KMS-11 (cell line): ENCODE results near the gene WDR48.
A peak's percentile ranks its signal among the peaks of the same experiment; 100 is the strongest.

Experiments
- H2AFZ ChIP-seq: fragments of 200-600 bp; sonication (generic); 2 replicates; pipeline ENCODE4 v1.6.1; 2016; ENCODE audit warnings: antibody characterized with exemption, mixed run types, low read depth
- H3K27ac ChIP-seq: fragments of 200-600 bp; sonication (generic); 2 replicates; pipeline ENCODE4 v1.6.1; 2016; ENCODE audit warnings: mild to moderate bottlenecking, mixed run types
- H3K27me3 ChIP-seq: fragments of 200-600 bp; sonication (generic); 2 replicates; pipeline ENCODE4 v1.6.1; 2017; ENCODE audit warnings: mild to moderate bottlenecking, low read depth, mixed run types, moderate library complexity; ENCODE audit not compliant: insufficient read depth
- H3K36me3 ChIP-seq: fragments of 200-600 bp; sonication (generic); 2 replicates; pipeline ENCODE4 v1.6.1; 2017; ENCODE audit warnings: mild to moderate bottlenecking, mixed run types; ENCODE audit not compliant: insufficient read depth
- H3K4me1 ChIP-seq: fragments of 200-600 bp; sonication (generic); 2 replicates; pipeline ENCODE4 v1.6.1; 2016; ENCODE audit warnings: mild to moderate bottlenecking, low read depth, mixed run types; ENCODE audit not compliant: poor library complexity, severe bottlenecking
- H3K4me2 ChIP-seq: fragments of 200-600 bp; sonication (generic); 2 replicates; pipeline ENCODE4 v1.7.0; 2016; ENCODE audit warnings: mild to moderate bottlenecking, mixed run types
- H3K4me3 ChIP-seq: fragments of 200-600 bp; sonication (generic); IDR thresholded peaks from 2 replicates; pipeline ENCODE4 v1.6.1; 2017; ENCODE audit warnings: low read depth, low read length, mixed read lengths; ENCODE audit not compliant: insufficient read depth
- H3K79me2 ChIP-seq: fragments of 200-600 bp; sonication (generic); 2 replicates; pipeline ENCODE4 v1.6.1; 2016; ENCODE audit warnings: low read depth, mixed run types; ENCODE audit not compliant: insufficient read depth
- H3K9ac ChIP-seq: fragments of 200-600 bp; sonication (generic); 2 replicates; pipeline ENCODE4 v1.6.1; 2016; ENCODE audit warnings: mild to moderate bottlenecking, mixed run types
- H4K20me1 ChIP-seq: fragments of 200-600 bp; sonication (generic); 2 replicates; pipeline ENCODE4 v1.6.1; 2016; ENCODE audit warnings: mild to moderate bottlenecking, mixed run types; ENCODE audit not compliant: insufficient read depth
- TF ChIP-seq, protein P1 (sequence below): fragments of 200-600 bp; sonication (generic); conservative IDR thresholded peaks from 2 replicates; pipeline ENCODE4 v1.6.1; 2017; ENCODE audit warnings: low read depth, mild to moderate bottlenecking, antibody characterized with exemption, low read length, moderate library complexity, mixed read lengths

Gene WDR48

DNA sequence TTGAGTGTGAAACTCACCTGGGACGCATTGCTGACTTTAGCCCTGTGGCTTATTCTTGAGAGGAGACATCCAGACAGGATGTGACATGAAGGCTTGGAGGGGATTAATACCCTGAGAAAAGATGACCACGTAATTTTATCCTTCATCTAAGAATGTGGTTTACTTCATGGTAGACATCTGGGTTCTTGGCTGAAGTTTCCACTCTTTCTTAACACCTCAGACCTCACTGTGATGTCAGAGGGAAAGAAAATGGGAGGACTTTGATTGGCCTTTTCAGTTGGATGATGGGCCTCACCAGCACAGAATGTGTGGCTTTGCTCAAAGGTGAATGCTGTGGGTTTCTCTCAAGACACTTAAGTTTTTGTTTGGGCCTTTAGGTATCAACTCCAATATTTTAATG is 39.1 kb downstream of the WDR48 start:
- Histone ChIP-seq H3K27me3 (no peaks in the 10 kb centered on the region), H3K36me3 (no peaks in the 10 kb centered on the region), H3K4me3 (no peak overlapping the region), H3K4me1 (peaks cover 32% of the 10 kb centered on the region), H3K4me2 (peak overlapping the region; percentile 51; the same call in 1 of the 2 replicates), H3K79me2 (no peaks in the 10 kb centered on the region), H2AFZ (no peak overlapping the region), H3K9ac (no peak overlapping the region), H3K27ac (peak overlapping the region; percentile 60), H4K20me1 (no peaks in the 10 kb centered on the region)
- TF ChIP-seq, protein P1, sequence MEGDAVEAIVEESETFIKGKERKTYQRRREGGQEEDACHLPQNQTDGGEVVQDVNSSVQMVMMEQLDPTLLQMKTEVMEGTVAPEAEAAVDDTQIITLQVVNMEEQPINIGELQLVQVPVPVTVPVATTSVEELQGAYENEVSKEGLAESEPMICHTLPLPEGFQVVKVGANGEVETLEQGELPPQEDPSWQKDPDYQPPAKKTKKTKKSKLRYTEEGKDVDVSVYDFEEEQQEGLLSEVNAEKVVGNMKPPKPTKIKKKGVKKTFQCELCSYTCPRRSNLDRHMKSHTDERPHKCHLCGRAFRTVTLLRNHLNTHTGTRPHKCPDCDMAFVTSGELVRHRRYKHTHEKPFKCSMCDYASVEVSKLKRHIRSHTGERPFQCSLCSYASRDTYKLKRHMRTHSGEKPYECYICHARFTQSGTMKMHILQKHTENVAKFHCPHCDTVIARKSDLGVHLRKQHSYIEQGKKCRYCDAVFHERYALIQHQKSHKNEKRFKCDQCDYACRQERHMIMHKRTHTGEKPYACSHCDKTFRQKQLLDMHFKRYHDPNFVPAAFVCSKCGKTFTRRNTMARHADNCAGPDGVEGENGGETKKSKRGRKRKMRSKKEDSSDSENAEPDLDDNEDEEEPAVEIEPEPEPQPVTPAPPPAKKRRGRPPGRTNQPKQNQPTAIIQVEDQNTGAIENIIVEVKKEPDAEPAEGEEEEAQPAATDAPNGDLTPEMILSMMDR, result no peak

DNA sequence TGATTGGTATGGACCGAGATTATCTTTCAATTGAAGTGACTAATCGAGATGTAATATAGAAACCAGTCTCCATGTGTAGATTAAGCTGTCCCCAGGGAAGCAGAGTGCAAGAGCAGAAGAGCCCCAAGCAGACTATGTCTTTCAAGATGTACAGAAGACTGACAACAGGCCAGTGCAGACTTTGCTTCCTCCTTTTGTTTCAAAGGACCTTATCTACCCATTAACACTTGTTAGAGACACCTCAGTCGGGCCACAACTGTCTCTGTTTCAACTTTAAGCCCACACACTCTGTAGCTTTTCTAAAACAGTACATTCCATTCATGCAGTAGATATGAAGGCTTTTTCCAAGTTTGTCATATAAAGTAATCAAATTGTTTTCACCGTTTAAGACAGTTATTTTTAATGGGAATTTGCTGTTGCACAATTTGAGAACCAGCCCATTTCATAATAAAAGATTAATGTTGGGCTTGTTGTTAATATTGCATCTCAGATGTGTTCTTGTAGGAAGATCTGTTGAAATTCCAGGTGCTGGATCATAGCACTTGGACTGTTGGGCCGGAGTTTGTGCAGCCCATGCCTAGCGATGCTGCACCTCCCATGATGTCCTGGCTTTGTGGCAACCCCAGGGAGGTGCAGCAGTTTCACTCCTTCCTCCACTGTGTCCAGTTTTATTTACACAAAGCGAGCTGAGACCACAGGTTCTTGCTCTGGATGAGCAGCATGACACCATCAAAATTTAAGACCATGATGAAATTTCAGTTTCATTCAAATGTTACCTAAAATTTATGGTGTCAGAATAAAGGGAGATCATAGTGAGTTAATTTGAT is 43.2 kb downstream of the WDR48 start:
- no peak overlapping the region for H3K4me3 ChIP-seq
- peaks cover 31% of the 10 kb centered on the region for H3K4me1 ChIP-seq
- H3K79me2 ChIP-seq, result no peaks in the 10 kb centered on the region
- H2AFZ ChIP-seq, result no peak overlapping the region
- H4K20me1 ChIP-seq, result no peaks in the 10 kb centered on the region
- no peaks in the 10 kb centered on the region for H3K36me3 ChIP-seq
- H3K27me3 ChIP-seq, result no peaks in the 10 kb centered on the region
- no peak overlapping the region for H3K9ac ChIP-seq
- H3K27ac ChIP-seq, result no peak overlapping the region
- TF ChIP-seq, protein P1, result no peak
- H3K4me2 ChIP-seq, result no peak overlapping the region

DNA sequence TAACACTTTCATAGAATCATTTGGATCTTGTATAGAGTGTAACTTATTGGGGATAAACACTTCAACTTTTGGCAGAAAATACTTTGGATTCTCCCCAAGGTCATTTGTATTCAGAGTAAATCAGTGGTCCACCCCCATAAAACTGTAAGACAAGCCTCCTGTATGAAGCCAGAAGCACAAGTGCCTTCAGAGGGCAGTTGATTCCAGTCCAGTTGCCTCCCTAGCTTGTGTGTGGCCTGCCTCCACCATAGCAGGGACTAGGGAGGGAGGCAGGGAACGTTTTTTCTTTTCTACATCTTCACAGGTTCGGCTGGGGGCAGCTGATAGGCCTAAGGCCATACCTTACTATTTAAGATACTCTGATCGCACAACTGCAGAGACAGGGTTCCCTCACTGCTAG is 44.0 kb downstream of the WDR48 start:
- no peaks in the 10 kb centered on the region for H3K27me3 ChIP-seq
- TF ChIP-seq, protein P1, result no peak
- H3K27ac ChIP-seq, result no peak overlapping the region
- H3K36me3 ChIP-seq, result no peaks in the 10 kb centered on the region
- H4K20me1 ChIP-seq, result no peaks in the 10 kb centered on the region
- H3K4me1 ChIP-seq, result peaks cover 24% of the 10 kb centered on the region
- H3K4me2 ChIP-seq, result no peak overlapping the region
- no peak overlapping the region for H2AFZ ChIP-seq
- H3K79me2 ChIP-seq, result no peaks in the 10 kb centered on the region
- no peak overlapping the region for H3K4me3 ChIP-seq
- no peak overlapping the region for H3K9ac ChIP-seq

DNA sequence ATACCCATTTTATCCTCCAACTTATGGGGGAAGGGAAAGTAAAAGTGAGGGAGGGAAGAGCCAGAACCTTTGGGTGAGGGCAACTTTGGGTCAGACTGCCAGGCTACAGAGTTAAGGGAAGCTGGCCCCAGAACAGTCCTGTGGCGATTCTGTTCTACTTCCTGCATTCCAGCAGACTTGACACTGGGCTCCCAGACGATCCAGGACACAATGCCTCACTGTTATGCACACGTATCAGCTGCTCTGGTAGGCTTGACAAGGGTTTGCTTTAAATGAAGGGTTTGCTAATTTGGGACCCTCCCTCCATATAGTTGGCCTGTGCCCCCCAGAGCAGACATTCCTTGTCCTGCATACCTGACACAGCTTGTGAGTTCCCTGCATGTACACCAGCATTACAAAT is 45.0 kb downstream of the WDR48 start:
- TF ChIP-seq, protein P1, result no peak
- no peak overlapping the region for H2AFZ ChIP-seq
- no peak overlapping the region for H3K27ac ChIP-seq
- no peak overlapping the region for H3K9ac ChIP-seq
- no peaks in the 10 kb centered on the region for H4K20me1 ChIP-seq
- no peak overlapping the region for H3K4me3 ChIP-seq
- H3K4me1 ChIP-seq, result peaks cover 19% of the 10 kb centered on the region
- H3K4me2 ChIP-seq, result no peak overlapping the region
- no peaks in the 10 kb centered on the region for H3K79me2 ChIP-seq
- no peaks in the 10 kb centered on the region for H3K36me3 ChIP-seq
- H3K27me3 ChIP-seq, result no peaks in the 10 kb centered on the region
